Activated T-helper 1 cell treated with anti-CD3 and anti-CD28 coated beads, Interleukin-12 subunit alpha, Interleukin-12 subunit beta, Interleukin-2, Interleukin-4 antibody, amounts not matched to agents 30 ng/mL and 10 ng/mL and 1 ng/mL, durations not matched to agents 14 hours and 24 hours and 36 hours (primary cell): Measurements from ENCODE around the gene TSPAN32. TPM values are rescaled to one million over a fixed set of nuclear protein-coding genes. Genes with fewer than 3 reads are reported as not detected.

Source experiments
- DNase-seq: peaks from one replicate; pipeline ENCODE4 v3.0.0; 2021; ENCODE audit warnings: low spot score
- H3K27ac Mint-ChIP-seq: one replicate; pipeline ENCODE4 v1.8.0; 2021; ENCODE audit warnings: mild to moderate bottlenecking, mixed read lengths
- H3K27me3 Mint-ChIP-seq: one replicate; pipeline ENCODE4 v1.8.0; 2022; ENCODE audit warnings: mild to moderate bottlenecking, moderate library complexity, mixed read lengths; ENCODE audit not compliant: insufficient read depth
- H3K36me3 Mint-ChIP-seq: one replicate; pipeline ENCODE4 v1.8.0; 2021; ENCODE audit warnings: low read depth, mixed read lengths
- H3K4me1 Mint-ChIP-seq: one replicate; pipeline ENCODE4 v1.8.0; 2021; ENCODE audit warnings: low read depth, mixed read lengths
- H3K4me3 Mint-ChIP-seq: one replicate; pipeline ENCODE4 v1.8.0; 2021; ENCODE audit warnings: mild to moderate bottlenecking, moderate library complexity, mixed read lengths
- H3K9me3 Mint-ChIP-seq: one replicate; pipeline ENCODE4 v1.8.0; 2021; ENCODE audit warnings: mixed read lengths
- intact Hi-C: fragments of 100-400 bp; cut with micrococcal nuclease; formaldehyde crosslinking; loops from one replicate; pipeline ENCODE4 v1.15.1; 2024
- total RNA-seq: library from RNA; stranded (reverse); gene quantifications from 2 replicates; pipeline ENCODE4 v1.2.3, GENCODE V29; 2022

Gene TSPAN32
- total RNA-seq, 1 donor from 2014 or later, result 2.1 TPM

GRCh38 chr11:2263071-2263565 is 38.7 kb upstream of the TSPAN32 start:
- no peak for DNase-seq

DNA sequence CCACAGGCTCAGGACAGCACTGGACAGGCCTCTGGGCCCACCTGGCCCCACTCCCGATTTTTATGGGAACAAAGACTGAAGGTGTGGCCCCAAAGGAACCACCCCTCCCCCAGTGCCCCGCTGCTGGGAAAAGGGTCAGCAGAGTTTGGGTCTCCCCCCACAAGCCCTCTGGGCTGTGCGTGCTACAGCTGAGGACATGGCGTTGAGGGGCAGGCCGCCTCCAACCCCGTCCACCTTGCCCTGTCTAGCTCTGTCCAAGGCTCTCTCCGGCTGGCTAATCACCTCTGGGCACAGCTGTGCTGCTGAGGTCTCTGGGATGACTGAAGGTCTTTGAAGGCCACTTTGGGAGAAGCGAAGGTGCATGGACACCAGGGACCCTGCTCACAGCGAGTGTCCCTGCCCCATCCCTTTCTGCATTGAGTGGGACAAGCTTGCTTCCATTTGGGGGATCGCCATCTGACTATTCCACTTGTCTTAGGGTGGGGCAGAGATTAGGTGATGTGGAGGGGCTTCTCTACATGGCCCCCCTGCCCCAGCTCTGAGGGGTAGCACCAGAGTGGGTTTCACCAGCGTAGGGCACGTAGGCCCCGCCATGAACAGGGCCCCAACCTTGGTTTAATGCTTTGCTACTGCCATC is 38.0 kb upstream of the TSPAN32 start:
- Mint-ChIP-seq H3K9me3 (no peaks in the 10 kb centered on the region), H3K4me1 (peaks cover 16% of the 10 kb centered on the region), H3K27ac (no peak overlapping the region), H3K4me3 (no peak overlapping the region), H3K27me3 (peaks cover 4% of the 10 kb centered on the region), H3K36me3 (no peaks in the 10 kb centered on the region)
- intact Hi-C loops, result no loop called here
- no peak for DNase-seq

More at GRCh38 chr11:2263071-2263565, 38.7 kb upstream of the TSPAN32 start:
- Mint-ChIP-seq H3K4me3 (no peak overlapping the region), H3K4me1 (peaks cover 16% of the 10 kb centered on the region), H3K9me3 (no peaks in the 10 kb centered on the region), H3K27ac (no peak overlapping the region), H3K36me3 (no peaks in the 10 kb centered on the region), H3K27me3 (no peaks in the 10 kb centered on the region)
- intact Hi-C loops, result no loop called here

DNA sequence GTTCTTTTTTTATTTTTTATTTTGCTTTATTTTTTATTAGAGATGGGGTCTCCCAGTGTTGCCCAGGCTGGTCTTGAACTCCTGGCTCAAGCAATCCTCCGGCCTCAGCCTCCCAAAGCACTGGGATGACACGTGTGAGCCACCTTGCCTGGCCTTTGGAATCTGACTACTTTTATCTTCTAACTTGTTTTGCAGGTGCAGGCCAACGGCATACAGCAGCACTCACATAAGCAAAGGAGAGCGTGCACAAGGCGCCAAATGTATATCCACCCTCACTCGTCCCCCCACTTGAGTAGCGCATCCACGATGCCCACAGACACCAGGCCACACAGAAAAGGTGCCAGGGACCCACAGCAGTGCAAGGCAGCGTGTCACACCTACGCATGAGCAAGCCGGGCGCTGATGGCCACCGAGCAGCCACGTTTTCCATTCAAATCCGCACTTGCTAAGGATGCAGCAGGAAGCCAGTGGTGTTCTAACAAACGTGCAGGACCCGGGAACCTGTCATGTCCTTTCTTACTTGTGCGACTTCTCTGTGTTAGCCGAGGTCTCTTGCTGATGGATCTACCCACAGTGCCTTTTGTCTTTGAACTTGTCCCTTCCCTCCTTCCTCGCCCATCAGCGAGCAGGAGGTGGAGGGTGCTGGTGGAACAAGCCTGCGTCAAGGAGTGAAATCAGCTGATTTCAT is 37.3 kb upstream of the TSPAN32 start:
- Mint-ChIP-seq H3K27ac (no peak overlapping the region), H3K36me3 (no peaks in the 10 kb centered on the region), H3K27me3 (peaks cover 4% of the 10 kb centered on the region), H3K4me3 (no peak overlapping the region), H3K9me3 (no peaks in the 10 kb centered on the region), H3K4me1 (peaks cover 16% of the 10 kb centered on the region)
- intact Hi-C loops, result loop anchor here (1.0 to 5.0 kb wide), 3 partner anchors 36 to 412 kb away; partner anchors contain the start of gene LSP1
- no peak for DNase-seq

DNA sequence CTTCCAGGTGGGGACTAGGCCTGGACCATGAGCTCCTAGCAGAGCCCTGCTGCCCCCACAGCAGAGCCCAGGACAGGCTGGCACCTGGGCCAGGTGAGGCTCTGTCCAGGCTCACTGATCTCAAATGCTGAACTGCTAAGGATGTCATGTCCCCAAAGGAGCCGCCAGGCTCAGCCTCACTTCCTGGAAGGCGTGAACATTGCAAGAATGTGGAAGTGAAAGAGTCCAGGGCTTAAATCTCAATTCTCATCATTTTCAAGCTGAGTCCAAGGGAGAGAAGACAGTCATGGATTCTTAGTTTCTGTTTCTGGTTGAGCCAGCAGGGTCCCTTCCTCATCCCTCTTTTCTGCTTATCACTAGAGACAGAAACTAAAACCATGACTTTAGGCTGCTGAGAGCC is 36.4 kb upstream of the TSPAN32 start:
- Mint-ChIP-seq H3K27me3 (peaks cover 4% of the 10 kb centered on the region), H3K4me1 (peaks cover 16% of the 10 kb centered on the region), H3K4me3 (peak overlapping the region; percentile 51), H3K9me3 (no peaks in the 10 kb centered on the region), H3K27ac (peak overlapping the region; percentile 27), H3K36me3 (no peaks in the 10 kb centered on the region)
- DNase-seq, result peak; percentile 21
- intact Hi-C loops, result loop anchor here (1.0 to 5.0 kb wide), 3 partner anchors 35 to 413 kb away; partner anchors contain the start of gene LSP1

- H3K9me3 Mint-ChIP-seq, result no peaks in the 10 kb centered on the region
- DNase-seq, result no peak
- intact Hi-C loops, result loop anchor here (1.0 to 5.0 kb wide), 3 partner anchors 34 to 414 kb away; partner anchors contain the start of gene LSP1
- no peaks in the 10 kb centered on the region for H3K36me3 Mint-ChIP-seq
- H3K4me3 Mint-ChIP-seq, result peak overlapping the region; percentile 51
- peak overlapping the region; percentile 27 for H3K27ac Mint-ChIP-seq
- H3K4me1 Mint-ChIP-seq, result peaks cover 16% of the 10 kb centered on the region
- peaks cover 7% of the 10 kb centered on the region for H3K27me3 Mint-ChIP-seq
Measured at GRCh38 chr11:2265854-2266585, 35.8 kb upstream of the TSPAN32 start.

DNA sequence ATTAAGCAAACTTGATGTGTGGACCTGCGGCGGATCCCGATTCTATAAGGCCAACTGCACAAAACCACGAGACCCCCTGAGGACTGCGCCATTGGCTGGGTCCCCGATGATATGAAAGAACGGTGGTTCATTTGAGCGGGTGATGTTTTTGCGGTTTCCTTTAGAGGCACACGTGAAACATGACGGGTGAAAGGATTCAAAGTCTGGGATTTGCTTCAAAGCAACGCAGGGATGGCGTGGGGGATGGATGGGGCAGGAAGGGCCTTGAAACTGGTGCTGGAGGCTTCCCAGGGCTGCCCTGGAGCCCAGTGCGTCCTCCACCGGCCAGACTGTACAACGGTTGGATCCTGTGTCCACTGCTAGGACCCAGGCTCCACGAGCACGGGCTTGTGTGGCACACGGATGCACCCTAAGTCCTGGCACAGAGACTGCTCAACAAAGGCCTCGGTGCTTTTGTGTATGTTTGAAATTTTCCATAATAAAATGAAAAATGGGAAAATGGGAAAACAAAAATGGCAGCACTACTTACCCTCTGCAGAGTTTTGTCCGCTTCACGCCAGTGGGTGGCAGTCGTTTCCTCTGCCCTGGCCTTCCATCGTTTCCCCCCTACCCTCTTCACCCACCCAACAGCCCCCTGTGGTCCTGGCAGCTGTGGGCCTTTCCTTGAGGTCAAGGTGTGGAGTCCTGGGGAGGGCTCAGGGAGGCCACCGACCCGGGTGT is 35.1 kb upstream of the TSPAN32 start:
- Mint-ChIP-seq H3K9me3 (no peaks in the 10 kb centered on the region), H3K27me3 (peaks cover 11% of the 10 kb centered on the region), H3K36me3 (no peaks in the 10 kb centered on the region), H3K4me1 (peaks cover 16% of the 10 kb centered on the region), H3K27ac (no peak overlapping the region), H3K4me3 (no peak overlapping the region)
- intact Hi-C loops, result loop anchor here (5.0 kb wide), 1 partner anchor 414 kb away; the partner anchor contains the start of gene LSP1
- DNase-seq, result no peak

- DNase-seq, result no peak
- Mint-ChIP-seq H3K4me3 (no peak overlapping the region), H3K36me3 (no peaks in the 10 kb centered on the region), H3K27me3 (peaks cover 15% of the 10 kb centered on the region), H3K9me3 (no peaks in the 10 kb centered on the region), H3K27ac (no peak overlapping the region), H3K4me1 (peaks cover 16% of the 10 kb centered on the region)
- intact Hi-C loops, result loop anchor here (5.0 kb wide), 1 partner anchor 415 kb away; the partner anchor contains the start of gene LSP1
Measured at GRCh38 chr11:2267306-2267850, 34.4 kb upstream of the TSPAN32 start.

DNA sequence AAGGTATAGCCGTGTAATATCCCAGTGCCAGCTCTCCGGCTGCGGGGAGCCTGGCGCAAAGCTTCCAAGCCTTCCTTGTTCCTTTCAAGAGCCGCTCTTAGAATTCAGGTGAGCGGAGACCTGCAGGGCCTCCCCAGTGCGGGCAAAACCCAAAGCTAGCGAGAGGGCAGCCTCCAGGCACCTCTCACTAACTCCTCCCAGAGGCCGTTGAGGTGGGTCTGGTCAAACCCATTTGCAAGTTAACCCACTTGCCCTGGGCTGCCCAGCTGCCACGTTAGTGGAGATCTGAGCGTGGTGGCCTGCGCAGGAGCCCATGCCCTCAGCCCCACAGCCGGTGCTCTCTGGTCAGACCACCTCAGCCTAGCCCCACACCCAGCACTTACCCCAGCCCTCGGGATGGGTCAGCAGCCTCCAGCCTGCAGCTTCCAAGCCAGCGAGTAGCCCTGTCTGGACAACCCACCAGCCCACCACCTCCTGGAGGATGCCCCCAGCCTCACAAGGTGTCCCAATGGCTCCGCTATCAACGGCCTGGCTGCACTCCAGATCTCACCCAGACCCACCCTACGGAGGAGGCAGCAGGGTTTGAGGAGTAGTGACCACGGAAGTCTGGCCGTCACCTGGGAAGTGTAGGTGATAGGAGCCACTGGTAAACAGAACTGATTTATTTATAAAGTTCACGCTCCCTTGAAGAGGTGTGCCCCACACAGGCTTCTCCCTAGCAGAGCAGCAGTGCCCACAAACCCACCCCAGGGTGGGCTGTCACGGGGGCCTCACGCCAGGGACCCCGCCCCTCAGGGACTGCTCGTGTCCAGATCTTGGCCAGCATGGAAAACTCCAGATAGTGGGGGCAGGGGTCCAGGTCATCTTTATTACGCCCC is 33.7 kb upstream of the TSPAN32 start:
- peaks cover 22% of the 10 kb centered on the region for H3K27me3 Mint-ChIP-seq
- H3K9me3 Mint-ChIP-seq, result no peaks in the 10 kb centered on the region
- H3K27ac Mint-ChIP-seq, result peak overlapping the region; percentile 40
- no peak for DNase-seq
- peak overlapping the region; percentile 62 for H3K4me3 Mint-ChIP-seq
- peaks cover 16% of the 10 kb centered on the region for H3K4me1 Mint-ChIP-seq
- intact Hi-C loops, result loop anchor here (2.0 to 5.0 kb wide), 2 partner anchors 416 to 617 kb away; partner anchors contain the start of genes CDKN1C and LSP1
- H3K36me3 Mint-ChIP-seq, result no peaks in the 10 kb centered on the region

- H3K27ac Mint-ChIP-seq, result peak overlapping the region; percentile 70
- DNase-seq, result peak; percentile 50
- peak overlapping the region; percentile 62 for H3K4me3 Mint-ChIP-seq
- peaks cover 16% of the 10 kb centered on the region for H3K4me1 Mint-ChIP-seq
- no peaks in the 10 kb centered on the region for H3K9me3 Mint-ChIP-seq
- H3K27me3 Mint-ChIP-seq, result peaks cover 29% of the 10 kb centered on the region
- no peaks in the 10 kb centered on the region for H3K36me3 Mint-ChIP-seq
- intact Hi-C loops, result loop anchor here (1.0 to 5.0 kb wide), 5 partner anchors 108 to 616 kb away; partner anchors contain the start of genes CD81, CDKN1C, LSP1 and TSSC4
Measured at GRCh38 chr11:2268729-2269600, 32.8 kb upstream of the TSPAN32 start.

DNA sequence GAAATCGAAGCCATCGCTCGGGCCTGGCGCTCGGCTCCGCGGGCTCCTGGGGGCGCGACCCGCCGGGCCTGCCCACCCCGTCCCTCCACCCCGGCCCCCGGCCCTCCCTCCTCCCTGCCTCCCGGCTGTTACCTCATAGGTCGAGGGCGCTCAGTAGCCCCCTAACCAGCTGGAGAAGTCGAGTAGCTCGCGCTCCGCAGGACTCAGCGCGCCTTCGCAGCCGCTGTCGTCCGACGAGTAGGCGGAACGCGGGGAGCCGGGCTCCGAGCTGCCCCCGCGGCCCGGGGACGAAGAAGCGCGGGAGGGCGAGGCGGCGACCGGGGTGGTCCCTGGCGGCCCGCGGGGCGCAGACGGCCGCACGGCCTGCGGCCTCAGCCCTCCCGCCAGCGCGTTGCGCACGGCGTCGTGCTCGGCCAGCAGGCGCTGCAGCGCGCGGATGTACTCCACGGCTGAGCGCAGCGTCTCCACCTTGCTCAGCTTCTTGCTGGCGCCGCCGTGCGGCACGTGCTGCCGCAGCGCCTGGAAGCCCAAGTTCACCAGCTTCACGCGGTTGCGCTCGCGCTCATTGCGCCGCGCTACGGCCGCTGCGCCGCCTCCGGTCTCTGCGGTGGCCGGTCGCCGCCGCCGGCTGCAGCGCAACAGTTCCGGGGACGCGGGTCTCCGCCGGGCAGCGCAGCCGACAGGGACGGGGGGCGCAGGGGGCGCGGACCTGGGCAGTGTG is 32.1 kb upstream of the TSPAN32 start:
- intact Hi-C loops, result loop anchor here (1.0 to 5.0 kb wide), 5 partner anchors 108 to 615 kb away; partner anchors contain the start of genes CD81, CDKN1C, LSP1 and TSSC4
- H3K4me3 Mint-ChIP-seq, result no peak overlapping the region
- DNase-seq, result peak; percentile 25
- H3K27ac Mint-ChIP-seq, result no peak overlapping the region
- H3K27me3 Mint-ChIP-seq, result peaks cover 32% of the 10 kb centered on the region
- H3K36me3 Mint-ChIP-seq, result no peaks in the 10 kb centered on the region
- peaks cover 16% of the 10 kb centered on the region for H3K4me1 Mint-ChIP-seq
- no peaks in the 10 kb centered on the region for H3K9me3 Mint-ChIP-seq
